HS-5 (cell line): ENCODE measurements around the gene TRPC6.
A peak's percentile ranks its signal among the peaks of the same experiment; 100 is the strongest.
"Not testable (repeated sequence)": the region's sequence is repeated elsewhere in the genome, so short reads cannot be mapped to it uniquely, and the experiment has no call there.

Experiments
- DNase-seq: peaks from one replicate; pipeline ENCODE4 v3.0.0-alpha.2; 2012; ENCODE audit warnings: low read depth

Gene TRPC6

DNA sequence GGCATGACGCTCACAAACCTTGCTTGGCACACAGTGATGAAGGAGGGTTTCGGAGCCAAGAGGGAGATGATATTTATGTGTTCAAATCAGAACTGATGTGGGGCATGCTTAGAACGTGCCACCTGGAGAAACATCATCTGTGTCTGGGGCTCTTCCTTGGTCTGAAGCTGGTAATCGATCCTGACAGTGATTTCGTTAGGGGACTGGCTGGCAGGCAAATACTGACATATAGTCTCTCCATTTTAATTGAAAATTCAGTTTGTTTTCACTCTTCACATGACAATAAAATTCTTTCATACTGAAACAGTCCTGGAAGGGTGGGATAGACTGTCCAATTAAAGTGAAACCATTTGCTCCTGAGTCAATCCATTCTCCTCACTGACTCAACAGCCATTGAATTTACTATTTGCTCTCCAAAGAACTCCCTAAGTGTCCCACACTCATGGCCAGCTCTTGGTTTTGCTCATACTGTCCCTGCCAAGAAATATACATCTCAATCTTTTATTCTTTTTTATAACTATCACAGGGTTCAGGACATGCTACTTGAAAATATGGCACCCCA, 134.8 kb downstream of the TRPC6 start:
- DNase-seq, result no peak

DNA sequence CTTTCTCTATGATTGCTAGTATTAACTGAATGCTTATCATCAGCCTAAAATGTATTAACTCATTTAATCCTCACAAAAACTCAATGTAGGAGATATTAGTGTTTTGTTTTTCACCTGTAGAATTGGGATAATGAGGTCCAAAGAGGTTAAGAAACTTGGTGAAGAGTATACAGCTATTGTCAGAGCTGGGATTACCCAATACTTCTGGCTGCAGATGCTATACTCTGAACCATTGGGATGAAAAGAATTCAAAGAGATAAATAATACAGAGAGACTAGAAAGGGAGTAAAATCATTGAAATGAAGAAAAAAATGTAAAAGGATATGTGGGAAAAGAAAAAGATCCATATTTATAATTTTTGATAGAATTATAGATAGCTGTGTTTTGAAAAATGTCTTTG, 137.1 kb downstream of the TRPC6 start:
- no peak for DNase-seq

- peak; percentile 95 for DNase-seq
Measured at GRCh38 chr11:101446238-101446637, 137.6 kb downstream of the TRPC6 start.

- peak; percentile 77 for DNase-seq
Measured at GRCh38 chr11:101445761-101446160, 138.0 kb downstream of the TRPC6 start.

GRCh38 chr11:101444851-101445250, 139.0 kb downstream of the TRPC6 start:
- DNase-seq, result no peak

GRCh38 chr11:101444164-101444563, 139.6 kb downstream of the TRPC6 start:
- DNase-seq, result no peak

DNA sequence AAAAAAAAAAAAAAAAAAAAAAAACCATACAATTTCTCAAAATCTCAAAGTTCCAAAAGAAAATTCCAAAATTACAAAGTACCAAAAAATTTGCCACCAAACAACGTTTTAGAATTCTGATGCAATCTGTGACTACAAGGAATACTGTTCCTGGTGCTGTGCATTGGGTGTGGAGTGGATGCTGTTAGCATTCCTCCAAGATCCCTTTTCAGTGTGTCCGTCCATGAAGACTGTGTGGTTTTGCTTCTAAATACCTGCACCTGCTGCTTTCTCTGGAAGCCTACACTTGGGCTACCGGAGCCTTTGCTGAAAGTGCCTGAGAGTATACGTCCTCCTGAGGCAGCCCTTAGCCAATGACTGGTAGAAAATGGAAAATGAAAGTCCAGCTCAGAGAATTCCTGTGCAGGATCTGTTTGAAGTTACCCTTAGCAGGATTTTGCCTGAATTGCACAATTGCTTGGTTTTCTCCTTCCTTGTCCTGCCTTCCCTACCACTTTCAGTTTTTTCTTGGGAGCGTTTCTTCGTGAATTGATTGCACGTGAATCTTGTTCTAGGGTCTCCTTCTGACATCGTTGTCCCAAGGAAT, 140.8 kb downstream of the TRPC6 start:
- DNase-seq, result no peak

- peak; percentile 76 for DNase-seq
Measured at GRCh38 chr11:101442171-101442570, 141.6 kb downstream of the TRPC6 start.

DNA sequence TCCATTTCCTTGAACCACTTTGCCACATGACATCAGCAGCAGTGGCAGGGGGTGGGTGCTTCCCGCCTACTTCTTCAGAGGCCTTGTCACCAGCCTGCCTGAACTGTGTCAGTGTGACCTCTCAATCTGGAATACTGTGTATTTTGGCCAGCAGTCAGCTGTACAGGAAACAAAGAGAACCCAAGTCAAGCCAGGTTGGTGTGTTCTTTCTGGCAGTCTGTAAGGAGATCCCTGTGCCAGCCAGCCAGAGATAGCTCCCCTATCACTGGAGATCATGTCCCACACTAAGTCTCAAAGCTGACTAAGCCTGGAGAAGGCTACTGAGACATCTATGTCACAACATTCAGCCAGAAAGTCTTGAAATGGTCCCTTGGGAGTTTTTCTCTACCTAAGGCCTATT, 142.1 kb downstream of the TRPC6 start:
- DNase-seq, result no peak

DNA sequence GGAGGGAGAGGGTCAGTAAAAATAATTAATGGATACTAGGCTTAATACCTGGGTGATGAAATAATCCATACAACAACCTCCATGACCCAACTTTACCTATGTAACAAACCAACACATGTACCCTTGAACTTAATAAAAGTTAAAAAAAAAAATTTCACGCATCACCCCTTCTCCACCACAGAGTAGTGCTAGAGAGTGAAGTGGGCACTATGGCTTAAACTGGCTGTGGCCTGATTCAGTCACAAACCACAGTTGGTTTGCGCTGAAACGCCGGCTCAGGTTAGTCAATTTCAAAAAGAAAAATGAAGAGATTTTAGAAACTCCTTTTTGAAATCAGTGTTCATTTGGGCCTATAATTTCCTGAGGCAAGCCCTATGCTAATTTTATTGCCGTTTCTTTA, 144.3 kb downstream of the TRPC6 start:
- DNase-seq, result no peak

DNA sequence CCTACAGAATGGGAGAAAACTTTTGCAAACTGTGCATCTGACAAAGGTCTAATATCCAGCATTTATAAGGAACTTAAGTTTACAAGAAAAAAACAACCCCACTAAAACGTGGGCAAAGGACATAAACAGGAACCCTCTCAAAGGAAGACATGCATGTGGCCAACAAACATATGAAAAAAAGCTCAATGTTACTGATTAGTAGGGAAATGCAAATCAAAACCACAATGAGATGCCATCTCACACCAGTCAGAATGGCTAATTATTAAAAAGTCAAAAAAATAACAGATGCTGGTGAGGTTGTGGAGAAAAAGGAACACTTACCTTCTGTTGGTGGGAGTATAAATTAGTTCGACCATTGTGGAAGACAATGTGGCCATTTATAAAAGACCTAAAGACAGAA, 145.1 kb downstream of the TRPC6 start:
- DNase-seq, result not testable (repeated sequence)

DNA sequence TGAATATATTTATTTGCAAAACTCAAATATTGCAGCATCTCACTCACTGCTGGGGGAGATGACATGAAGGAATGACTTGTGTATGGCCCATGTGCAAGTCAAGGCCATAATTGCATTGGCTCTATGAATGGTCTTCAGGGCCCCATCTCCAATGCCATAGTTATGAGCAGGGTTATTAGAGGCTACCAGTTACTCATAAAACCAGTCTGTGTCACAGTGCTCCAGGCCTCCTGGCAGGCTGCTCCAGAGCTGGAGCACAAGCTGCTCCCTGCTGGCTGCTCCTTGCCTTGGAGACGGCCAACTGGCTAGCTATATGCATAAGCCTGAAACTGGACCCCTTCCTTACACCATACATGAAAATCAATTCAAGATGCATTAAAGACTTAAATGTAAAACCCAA, 145.7 kb downstream of the TRPC6 start:
- no peak for DNase-seq

- DNase-seq, result no peak
Measured at GRCh38 chr11:101436511-101437142, 147.2 kb downstream of the TRPC6 start.

DNA sequence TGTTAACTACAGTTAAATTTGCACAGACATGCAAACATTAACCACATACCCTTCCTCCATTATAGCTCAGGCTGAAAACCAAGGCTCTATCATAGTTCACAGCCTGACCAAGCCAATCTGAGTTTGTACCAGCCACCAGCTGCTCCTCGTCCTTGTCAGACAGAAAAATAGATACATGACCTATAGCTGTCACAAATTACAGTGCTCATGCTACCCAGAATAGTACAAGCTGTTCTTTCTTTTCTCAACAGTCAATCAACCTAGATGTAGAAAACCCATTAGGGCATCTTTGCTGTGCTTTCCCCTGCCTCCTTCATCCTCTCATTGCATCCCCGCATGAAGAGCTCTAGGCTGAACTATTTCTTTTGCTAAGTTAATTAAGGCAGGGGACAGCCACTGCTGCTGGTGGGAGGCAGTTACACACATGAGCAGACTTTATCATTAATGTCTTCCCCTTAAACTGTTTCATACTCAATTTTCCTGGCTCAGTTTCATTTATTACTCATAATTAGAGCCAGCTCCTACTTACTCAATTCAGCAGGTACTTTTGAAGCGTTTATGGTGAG, 148.3 kb downstream of the TRPC6 start:
- DNase-seq, result no peak

DNA sequence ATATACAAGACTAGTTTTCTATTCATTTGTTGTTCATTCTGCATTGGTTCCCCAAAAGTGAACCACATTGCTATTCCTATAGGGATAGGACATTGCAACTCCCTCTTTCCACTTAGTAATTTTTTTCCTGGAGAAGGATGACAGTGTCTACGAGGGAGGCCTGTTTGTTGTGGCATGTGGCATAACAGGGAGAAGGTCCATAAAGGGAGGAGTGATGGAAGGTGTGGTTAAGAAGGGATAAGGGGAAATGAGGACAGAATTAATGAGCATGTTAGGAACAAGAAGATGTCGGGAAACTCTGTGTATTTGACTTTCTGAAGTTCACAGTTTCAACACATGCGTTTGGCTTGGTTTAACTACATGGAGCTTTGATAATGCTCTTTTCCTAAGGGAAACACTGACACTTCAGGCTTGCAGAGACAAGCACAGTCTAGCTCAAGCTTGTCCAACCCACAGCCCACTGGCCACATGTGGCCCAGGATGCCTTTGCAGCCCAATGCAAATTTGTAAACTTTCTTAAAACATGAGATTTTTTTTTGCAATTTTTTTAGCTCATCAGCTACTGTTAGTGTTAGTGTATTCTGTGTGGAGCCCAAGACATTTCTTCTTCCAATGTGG, 149.7 kb downstream of the TRPC6 start:
- no peak for DNase-seq

GRCh38 chr11:101433151-101433550, 150.7 kb downstream of the TRPC6 start:
- no peak for DNase-seq

DNA sequence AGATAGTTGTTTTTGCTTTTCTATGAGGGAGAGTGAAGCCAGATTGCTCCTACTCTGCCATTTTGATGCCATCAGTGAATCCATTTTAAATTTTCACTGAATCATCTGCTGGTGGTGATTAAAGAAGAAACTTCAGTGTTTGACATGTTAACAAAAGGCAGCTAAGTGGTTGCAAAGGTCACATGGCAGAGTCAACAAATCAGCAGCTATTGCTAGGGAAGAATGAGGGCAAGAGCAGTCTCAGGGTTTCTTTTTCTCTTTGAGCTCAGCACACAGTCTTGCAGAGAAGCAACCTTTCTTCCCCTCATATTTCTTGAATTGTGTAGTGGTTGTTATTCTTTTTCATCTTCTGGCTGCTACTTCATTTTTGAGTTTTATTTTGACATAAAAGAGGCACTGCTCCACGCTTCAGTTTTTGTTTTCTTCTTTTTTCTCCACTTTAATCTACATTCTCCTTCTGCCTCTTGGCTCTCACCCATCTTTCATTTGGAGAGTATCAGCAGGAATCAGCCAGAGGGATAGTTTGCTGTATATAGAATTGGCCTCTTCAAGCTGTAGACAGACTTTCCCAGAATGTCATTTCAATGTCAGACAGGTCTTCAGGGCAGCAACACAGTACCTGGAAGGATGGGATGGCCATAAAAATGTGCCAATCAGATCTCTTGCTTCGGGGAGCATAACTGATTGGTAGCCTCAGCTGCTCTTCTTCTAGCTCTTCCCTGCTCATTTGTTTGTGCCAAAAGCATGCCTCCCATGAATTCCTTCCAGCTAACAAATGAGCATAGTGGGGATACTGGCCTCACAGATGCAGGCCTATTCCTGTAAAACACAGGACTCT, 153.9 kb downstream of the TRPC6 start:
- no peak for DNase-seq

DNA sequence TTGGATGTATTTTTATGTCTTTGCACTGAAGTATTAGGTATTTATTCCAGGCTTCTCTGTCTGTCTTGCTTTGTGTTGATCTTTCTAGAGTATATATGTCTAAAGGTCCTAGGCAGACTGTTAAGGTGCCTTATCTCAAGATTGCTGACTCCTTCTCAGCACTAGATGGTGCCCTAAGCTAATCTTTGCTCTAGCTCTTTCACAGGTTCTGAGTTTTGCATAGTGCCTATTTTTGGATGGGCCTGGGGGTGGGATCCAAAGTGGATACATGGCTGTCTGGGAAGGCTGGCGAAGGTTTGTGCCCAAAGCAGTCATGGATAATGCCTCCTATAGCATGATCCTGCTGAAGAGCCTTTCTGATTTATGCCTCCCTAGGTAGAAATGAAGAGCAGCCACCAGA, 154.9 kb downstream of the TRPC6 start:
- no peak for DNase-seq

DNA sequence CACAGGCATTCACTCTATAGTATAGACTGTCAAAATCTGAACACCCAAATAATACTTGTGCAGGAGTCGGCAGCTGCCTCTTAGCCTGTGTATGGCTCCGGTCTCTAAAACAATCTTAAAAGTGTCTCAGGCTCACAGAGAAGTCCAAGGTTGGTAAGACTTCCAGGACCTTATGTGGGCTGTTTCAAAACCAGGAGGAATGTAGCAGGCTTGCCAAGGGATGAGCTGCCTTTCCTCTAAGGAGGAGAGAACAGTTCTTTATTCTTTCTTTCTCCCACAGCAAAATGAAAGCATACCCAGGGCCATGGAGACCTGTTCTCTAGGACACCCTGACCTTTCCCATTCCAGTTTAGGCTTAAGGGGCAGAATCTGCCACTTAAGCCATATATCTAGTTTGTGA, 176.5 kb downstream of the TRPC6 start:
- peak; percentile 20 for DNase-seq
